DOHH2 (cell line): Measurements from ENCODE around the gene SNAP29.

Source experiments
- EZH2phosphoT487 ChIP-seq: fragments of 200-600 bp; sonication (generic); IDR thresholded peaks from 2 replicates; pipeline ENCODE4 v1.6.1; 2017; ENCODE audit warnings: borderline replicate concordance, mild to moderate bottlenecking, antibody characterized with exemption, low read length, moderate library complexity, mixed read lengths
- TF ChIP-seq, protein P1 (sequence below): fragments of 200-600 bp; sonication (generic); IDR thresholded peaks from one replicate; pipeline ENCODE4 v1.5.1; 2014; ENCODE audit warnings: antibody characterized with exemption, mild to moderate bottlenecking, low read depth, low read length; ENCODE audit not compliant: poor library complexity, severe bottlenecking

DNA sequence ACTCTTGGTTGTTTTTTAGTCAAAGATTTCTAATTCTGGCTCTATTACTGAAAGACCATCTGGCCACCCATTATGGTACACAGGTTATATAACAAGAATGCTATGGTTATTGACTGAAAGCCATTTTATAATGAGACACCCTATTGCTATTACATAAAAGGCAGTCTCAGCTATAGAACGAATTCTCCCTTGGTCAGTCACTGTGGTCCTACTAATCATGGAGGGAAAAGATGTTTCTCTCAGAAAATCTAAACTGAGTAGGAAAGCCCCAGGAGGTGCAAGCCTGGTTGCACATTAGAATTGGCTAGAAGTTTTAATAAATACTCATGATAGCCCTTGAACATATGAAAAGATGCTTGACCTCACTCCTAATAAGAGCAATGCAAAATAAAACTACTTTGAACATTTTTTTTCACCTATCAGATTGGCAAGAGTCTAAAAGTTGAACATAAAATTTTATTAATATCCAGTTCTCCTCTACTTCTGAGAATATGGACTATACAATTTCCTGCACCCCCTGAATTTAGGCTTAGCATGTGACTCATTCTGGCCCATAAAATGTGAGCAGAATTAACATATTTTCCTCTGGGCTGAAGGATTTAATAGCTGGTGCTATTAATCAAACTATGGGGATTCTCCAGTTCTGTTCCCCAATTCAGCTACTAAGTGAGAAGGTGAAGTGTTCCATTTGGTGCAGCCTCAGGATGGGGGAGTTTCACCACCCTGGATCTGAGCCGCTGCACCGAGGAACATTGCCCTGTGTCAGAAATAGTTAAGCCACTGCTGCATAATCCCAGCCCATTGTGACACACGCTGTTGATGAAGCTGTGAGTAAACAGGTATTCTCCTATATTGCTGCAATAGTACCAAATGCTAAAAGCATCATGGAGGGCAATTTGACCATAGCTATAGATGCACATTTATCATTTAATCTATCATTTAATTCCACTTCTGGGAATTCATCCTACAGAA lies 46.9 kb downstream of the SNAP29 start:
- TF ChIP-seq, protein P1, sequence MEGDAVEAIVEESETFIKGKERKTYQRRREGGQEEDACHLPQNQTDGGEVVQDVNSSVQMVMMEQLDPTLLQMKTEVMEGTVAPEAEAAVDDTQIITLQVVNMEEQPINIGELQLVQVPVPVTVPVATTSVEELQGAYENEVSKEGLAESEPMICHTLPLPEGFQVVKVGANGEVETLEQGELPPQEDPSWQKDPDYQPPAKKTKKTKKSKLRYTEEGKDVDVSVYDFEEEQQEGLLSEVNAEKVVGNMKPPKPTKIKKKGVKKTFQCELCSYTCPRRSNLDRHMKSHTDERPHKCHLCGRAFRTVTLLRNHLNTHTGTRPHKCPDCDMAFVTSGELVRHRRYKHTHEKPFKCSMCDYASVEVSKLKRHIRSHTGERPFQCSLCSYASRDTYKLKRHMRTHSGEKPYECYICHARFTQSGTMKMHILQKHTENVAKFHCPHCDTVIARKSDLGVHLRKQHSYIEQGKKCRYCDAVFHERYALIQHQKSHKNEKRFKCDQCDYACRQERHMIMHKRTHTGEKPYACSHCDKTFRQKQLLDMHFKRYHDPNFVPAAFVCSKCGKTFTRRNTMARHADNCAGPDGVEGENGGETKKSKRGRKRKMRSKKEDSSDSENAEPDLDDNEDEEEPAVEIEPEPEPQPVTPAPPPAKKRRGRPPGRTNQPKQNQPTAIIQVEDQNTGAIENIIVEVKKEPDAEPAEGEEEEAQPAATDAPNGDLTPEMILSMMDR = no peak
- TF ChIP-seq EZH2phosphoT487 = no peak
